SK-N-SH (cell line): ENCODE results near the gene KEL. TPM values are rescaled to one million over a fixed set of nuclear protein-coding genes. Genes with fewer than 3 reads are reported as not detected.

ENCODE experiments used
- CTCF ChIA-PET: fragments of 300-600, 350-600 bp; formaldehyde crosslinking; extraction: SDS; loops from one replicate; lab custom pipeline; 2021; lab: Yijun Ruan, JAX
- POLR2A ChIA-PET: fragments of 350-600 bp; sonication (Branson Sonifier 250); formaldehyde crosslinking; extraction: SDS; loops from one replicate; lab custom pipeline; 2020; ENCODE audit warnings: antibody characterized with exemption, inconsistent platforms; lab: Yijun Ruan, JAX
- DNase-seq: peaks from one replicate; pipeline ENCODE4 v3.0.0; 2012
- H2AFZ ChIP-seq: fragments of 200-600 bp; sonication (generic); 2 replicates; pipeline ENCODE4 v1.8.1; 2016; ENCODE audit warnings: antibody characterized with exemption, mild to moderate bottlenecking, low read depth
- H3F3A ChIP-seq: fragments of 200-600 bp; sonication (generic); replicated peaks from 2 replicates; pipeline ENCODE3; 2016; ENCODE audit warnings: antibody characterized with exemption, mild to moderate bottlenecking; ENCODE audit not compliant: insufficient read depth
- H3K27ac ChIP-seq, 2 experiments: fragments of 200-500 bp in 1 of 2; fragments of 200-600 bp in 1 of 2; sonication (Bioruptor generic) in 1 of 2; sonication (generic), shearing (Covaris generic) in 1 of 2; 2 replicates each; pipeline versions ENCODE4 v1.5.1 to v1.6.1; 2014 to 2016; ENCODE audit warnings: low read depth in 2 of 2, inconsistent platforms in 1 of 2, low read length in 1 of 2, mild to moderate bottlenecking in 1 of 2, mixed read lengths in 1 of 2
- H3K27me3 ChIP-seq: fragments of 200-600 bp; sonication (generic), shearing (Covaris generic); 2 replicates; pipeline ENCODE4 v1.6.1; 2016; ENCODE audit warnings: mixed run types; ENCODE audit not compliant: insufficient read depth
- H3K36me3 ChIP-seq, 2 experiments: fragments of 200-500 bp in 1 of 2; fragments of 200-600 bp in 1 of 2; sonication (Bioruptor generic) in 1 of 2; sonication (generic) in 1 of 2; replicated peaks in 1 of 2; 2 replicates each; pipeline versions ENCODE3 to v1.5.1; 2014 to 2016; ENCODE audit warnings: low read length in 1 of 2, mild to moderate bottlenecking in 1 of 2; ENCODE audit not compliant: insufficient read depth in 2 of 2, control insufficient read depth in 1 of 2
- H3K4me1 ChIP-seq, 2 experiments: fragments of 200-500 bp in 1 of 2; fragments of 200-600 bp in 1 of 2; sonication (Bioruptor generic) in 1 of 2; sonication (generic), shearing (Covaris generic) in 1 of 2; 2 replicates each; pipeline versions ENCODE4 v1.5.1 to v1.6.1; 2014 to 2016; ENCODE audit warnings: low read depth in 1 of 2, low read length in 1 of 2, mixed run types in 1 of 2; ENCODE audit not compliant: insufficient read depth in 2 of 2, control insufficient read depth in 1 of 2
- H3K4me2 ChIP-seq: fragments of 200-600 bp; sonication (generic), shearing (Covaris generic); 2 replicates; pipeline ENCODE4 v1.6.1; 2017; ENCODE audit warnings: mixed run types
- H3K4me3 ChIP-seq, 2 experiments: fragments of 200-500 bp in 1 of 2; fragments of 200-600 bp in 1 of 2; sonication (Bioruptor generic) in 1 of 2; sonication (generic), shearing (Covaris generic) in 1 of 2; 2 replicates each; pipeline versions ENCODE4 v1.5.1 to v1.8.1; 2014 to 2016; ENCODE audit warnings: low read depth in 2 of 2, inconsistent platforms in 1 of 2, low read length in 1 of 2, mild to moderate bottlenecking in 1 of 2, mixed read lengths in 1 of 2, moderate library complexity in 1 of 2
- H3K79me2 ChIP-seq: fragments of 200-600 bp; sonication (generic); 2 replicates; pipeline ENCODE4 v1.8.1; 2017; ENCODE audit warnings: mild to moderate bottlenecking; ENCODE audit not compliant: insufficient read depth
- H3K9ac ChIP-seq: fragments of 200-600 bp; sonication (generic); 2 replicates; pipeline ENCODE4 v1.6.1; 2017; ENCODE audit warnings: mixed run types
- H3K9me2 ChIP-seq: fragments of 200-600 bp; sonication (generic); 2 replicates; pipeline ENCODE4 v1.6.1; 2017; ENCODE audit warnings: mixed run types
- H3K9me3 ChIP-seq: fragments of 200-600 bp; sonication (generic); 2 replicates; pipeline ENCODE4 v1.6.1; 2017; ENCODE audit warnings: mixed run types, mild to moderate bottlenecking, moderate library complexity
- H4K20me1 ChIP-seq: fragments of 200-600 bp; sonication (generic); 2 replicates; pipeline ENCODE4 v1.6.1; 2017; ENCODE audit warnings: mild to moderate bottlenecking, mixed run types; ENCODE audit not compliant: insufficient read depth
- CHD2 ChIP-seq: fragments of 150-350 bp; IDR thresholded peaks from 2 replicates; pipeline ENCODE4 v1.6.1; 2018; ENCODE audit warnings: low read length; ENCODE audit not compliant: partially characterized antibody
- ELF1 ChIP-seq: IDR thresholded peaks from 2 replicates; pipeline ENCODE4 v1.4.0; 2012
- EP300 ChIP-seq, 2 experiments: IDR thresholded peaks; 2 replicates each; pipeline versions ENCODE4 v1.4.0 to v1.6.1; 2012; ENCODE audit warnings: borderline replicate concordance in 1 of 2, low read depth in 1 of 2, low read length in 1 of 2
- EZH2phosphoT487 ChIP-seq: fragments of 200-600 bp; sonication (generic); IDR thresholded peaks from 2 replicates; pipeline ENCODE4 v1.6.1; 2017; ENCODE audit warnings: low read depth, mixed run types, mild to moderate bottlenecking, antibody characterized with exemption, moderate library complexity, borderline replicate concordance
- FOXJ3 ChIP-seq: sonication (generic); formaldehyde crosslinking; IDR thresholded peaks from 2 replicates; pipeline ENCODE4 v1.5.1; 2020; ENCODE audit warnings: mild to moderate bottlenecking, missing genetic modification reagents
- GABPA ChIP-seq: IDR thresholded peaks from 2 replicates; pipeline ENCODE4 v1.4.0; 2012; ENCODE audit warnings: low read depth, mild to moderate bottlenecking
- GATA2 ChIP-seq: sonication (generic); formaldehyde crosslinking; IDR thresholded peaks from 2 replicates; pipeline ENCODE4 v1.5.0; 2020; ENCODE audit warnings: mild to moderate bottlenecking, missing genetic modification reagents
- MAX ChIP-seq: IDR thresholded peaks from 2 replicates; pipeline ENCODE4 v1.4.0; 2012; ENCODE audit warnings: low read depth
- MEF2A ChIP-seq: IDR thresholded peaks from 2 replicates; pipeline ENCODE4 v1.4.0; 2012; ENCODE audit warnings: low read depth, borderline replicate concordance
- NFIC ChIP-seq: IDR thresholded peaks from 2 replicates; pipeline ENCODE4 v1.4.0; 2012; ENCODE audit warnings: borderline replicate concordance
- PBX3 ChIP-seq: IDR thresholded peaks from 2 replicates; pipeline ENCODE4; 2012
- POLR2AphosphoS5 ChIP-seq: IDR thresholded peaks from 2 replicates; pipeline ENCODE4 v1.6.1; 2012; ENCODE audit warnings: low read depth, low read length
- RFX5 ChIP-seq: IDR thresholded peaks from 2 replicates; pipeline ENCODE4 v1.6.1; 2012; ENCODE audit warnings: mild to moderate bottlenecking, improper control_type of control experiment, low read length
- RXRA ChIP-seq: IDR thresholded peaks from 2 replicates; pipeline ENCODE4 v1.4.0; 2012; ENCODE audit warnings: low read depth, mild to moderate bottlenecking, borderline replicate concordance
- SIN3A ChIP-seq: IDR thresholded peaks from 2 replicates; pipeline ENCODE4 v1.6.1; 2012; ENCODE audit warnings: low read depth, mild to moderate bottlenecking, low read length, moderate library complexity, borderline replicate concordance
- TCF12 ChIP-seq: IDR thresholded peaks from 2 replicates; pipeline ENCODE4 v1.4.0; 2012
- YY1 ChIP-seq: IDR thresholded peaks from 2 replicates; pipeline ENCODE4 v1.4.0; 2012; ENCODE audit warnings: low read depth, mild to moderate bottlenecking
- ZBTB33 ChIP-seq: IDR thresholded peaks from 2 replicates; pipeline ENCODE4 v1.4.0; 2012; ENCODE audit warnings: low read depth, borderline replicate concordance
- WGBS: methylation state at CpG from one replicate; pipeline ENCODE4 v1.1.6; 2017; ENCODE audit warnings: low lambda C conversion rate; 5-methylcytosine and 5-hydroxymethylcytosine counted together
- polyA plus RNA-seq, 3 experiments: library from polyadenylated mRNA; depleted of rRNA; stranded (reverse); fragments of >200 nt; gene quantifications; 2 replicates each; pipeline ENCODE4 v1.2.3, GENCODE V29; 2012

Gene KEL
- polyA plus RNA-seq, 1 of the 3 experiments (the other 2 are of a cell fraction) = 0.05 TPM

GRCh38 chr7:142917447-142917846 lies 44.7 kb downstream of the KEL start:
- H3K9ac ChIP-seq = no peak overlapping the region
- no peaks in the 10 kb centered on the region for H4K20me1 ChIP-seq
- no peaks in the 10 kb centered on the region for H3K79me2 ChIP-seq
- H2AFZ ChIP-seq = no peak overlapping the region; the same call in 1 of the 2 replicates
- H3K4me2 ChIP-seq = no peak overlapping the region
- H3K36me3 ChIP-seq = no peaks in the 10 kb centered on the region
- peaks cover 8% of the 10 kb centered on the region; the same call in 1 of the 2 replicates for H3K27me3 ChIP-seq
- no peak overlapping the region for H3K27ac ChIP-seq
- POLR2A ChIA-PET = no interaction called here
- H3K9me2 ChIP-seq = no peaks in the 10 kb centered on the region
- WGBS = 2% methylated on average over 3 of the region's 3 CpGs
- H3K4me1 ChIP-seq = no peaks in the 10 kb centered on the region
- DNase-seq = no peak
- H3K4me3 ChIP-seq = no peak overlapping the region
- no peak for TF ChIP-seq RXRA
- no peak for TF ChIP-seq EP300 (IDR thresholded peaks at IDR 0.05; ENCODE audit: borderline replicate concordance in 1 of 2, low read depth in 1 of 2, low read length in 1 of 2)
- no peak for TF ChIP-seq EZH2phosphoT487
- TF ChIP-seq ZBTB33 = no peak
- TF ChIP-seq RFX5 = no peak
- no peak for TF ChIP-seq POLR2AphosphoS5
- TF ChIP-seq NFIC = no peak
- no peak for TF ChIP-seq YY1
- TF ChIP-seq ELF1 = no peak
- no peak for TF ChIP-seq GATA2 (CRISPR knock-in tag)
- TF ChIP-seq GABPA = no peak
- no peak for TF ChIP-seq FOXJ3 (CRISPR knock-in tag)
- TF ChIP-seq MEF2A = no peak
- TF ChIP-seq TCF12 = no peak
- no peak for TF ChIP-seq PBX3
- TF ChIP-seq SIN3A = no peak
- TF ChIP-seq MAX = no peak
- H3F3A ChIP-seq = no peaks in the 10 kb centered on the region
- CTCF ChIA-PET = no interaction called here
- H3K9me3 ChIP-seq = no peaks in the 10 kb centered on the region

GRCh38 chr7:142916508-142916907 lies 45.7 kb downstream of the KEL start:
- H3K36me3 ChIP-seq = no peaks in the 10 kb centered on the region
- no peaks in the 10 kb centered on the region for H3K9me3 ChIP-seq
- no peaks in the 10 kb centered on the region for H3K9me2 ChIP-seq
- POLR2A ChIA-PET = no interaction called here
- CTCF ChIA-PET = interaction anchor here (0.6 to 2.0 kb wide), 4 partner anchors 10 to 323 kb away, joined by 3 to 6 read pairs (median 4); no protein-coding TSS in a partner anchor
- H3K27me3 ChIP-seq = peaks cover 12% of the 10 kb centered on the region; the same call in 1 of the 2 replicates
- TF ChIP-seq CHD2 (no peak), GATA2 (CRISPR knock-in tag) (no peak), EP300 (IDR thresholded peaks at IDR 0.05; ENCODE audit: borderline replicate concordance in 1 of 2, low read depth in 1 of 2, low read length in 1 of 2) (no peak), RFX5 (no peak), PBX3 (no peak), EZH2phosphoT487 (no peak)
- H2AFZ ChIP-seq = no peak overlapping the region
- H3K4me3 ChIP-seq = no peak overlapping the region
- no peaks in the 10 kb centered on the region for H4K20me1 ChIP-seq
- no peak overlapping the region for H3K4me2 ChIP-seq
- 8% methylated on average over 2 of the region's 2 CpGs for WGBS
- H3K9ac ChIP-seq = no peak overlapping the region
- DNase-seq = no peak
- no peaks in the 10 kb centered on the region for H3K4me1 ChIP-seq
- no peak overlapping the region for H3K27ac ChIP-seq
- no peaks in the 10 kb centered on the region for H3K79me2 ChIP-seq
- no peaks in the 10 kb centered on the region for H3F3A ChIP-seq
